GM03348 (cell line): Measurements from ENCODE around the gene ADSL.
"Not testable (repeated sequence)": the region's sequence is repeated elsewhere in the genome, so short reads cannot be mapped to it uniquely, and the experiment has no call there.

Experiments
- DNase-seq: peaks from one replicate; pipeline ENCODE4 v3.0.0; 2012; ENCODE audit warnings: low spot score

ADSL gene

GRCh38 chr22:40374567-40374966, 28.3 kb downstream of the ADSL start:
- DNase-seq = no peak

GRCh38 chr22:40376149-40376548, 29.8 kb downstream of the ADSL start:
- no peak for DNase-seq

GRCh38 chr22:40377931-40378330, 31.6 kb downstream of the ADSL start:
- no peak for DNase-seq

- DNase-seq = not testable (repeated sequence)
Measured at GRCh38 chr22:40378448-40378847, 32.1 kb downstream of the ADSL start.

- DNase-seq = no peak
Measured at GRCh38 chr22:40381461-40381860, 35.2 kb downstream of the ADSL start.

- DNase-seq = no peak
Measured at GRCh38 chr22:40383905-40384304, 37.6 kb downstream of the ADSL start.

GRCh38 chr22:40385036-40385782, 38.9 kb downstream of the ADSL start:
- DNase-seq = no peak

- no peak for DNase-seq
Measured at GRCh38 chr22:40387746-40388145, 41.4 kb downstream of the ADSL start.

GRCh38 chr22:40388231-40388630, 41.9 kb downstream of the ADSL start:
- no peak for DNase-seq

GRCh38 chr22:40391417-40391816, 45.1 kb downstream of the ADSL start:
- DNase-seq = no peak

GRCh38 chr22:40392618-40393017, 46.3 kb downstream of the ADSL start:
- DNase-seq = no peak

- no peak for DNase-seq
Measured at GRCh38 chr22:40394607-40395006, 48.3 kb downstream of the ADSL start.

GRCh38 chr22:40395607-40396006, 49.3 kb downstream of the ADSL start:
- no peak for DNase-seq

GRCh38 chr22:40396882-40397281, 50.6 kb downstream of the ADSL start:
- no peak for DNase-seq

- no peak for DNase-seq
Measured at GRCh38 chr22:40397396-40397795, 51.1 kb downstream of the ADSL start.

GRCh38 chr22:40399621-40400020, 53.3 kb downstream of the ADSL start:
- no peak for DNase-seq

- no peak for DNase-seq
Measured at GRCh38 chr22:40400159-40400558, 53.9 kb downstream of the ADSL start.

- no peak for DNase-seq
Measured at GRCh38 chr22:40401532-40401931, 55.2 kb downstream of the ADSL start.

GRCh38 chr22:40401981-40402406, 55.7 kb downstream of the ADSL start:
- DNase-seq = no peak

GRCh38 chr22:40403141-40403540, 56.8 kb downstream of the ADSL start:
- no peak for DNase-seq

GRCh38 chr22:40403651-40404050, 57.4 kb downstream of the ADSL start:
- no peak for DNase-seq

- no peak for DNase-seq
Measured at GRCh38 chr22:40404251-40405177, 58.2 kb downstream of the ADSL start.
